HG03571 (cell line): ENCODE data around the gene PRKAG2.
"Not testable (repeated sequence)": the region's sequence is repeated elsewhere in the genome, so short reads cannot be mapped to it uniquely, and the experiment has no call there.

Experiments
- ATAC-seq: cut with Tn5 transposase; IDR thresholded peaks from one replicate; pipeline ENCODE4 v1.9.1; 2021; ENCODE audit not compliant: unreplicated experiment

The PRKAG2 gene

DNA sequence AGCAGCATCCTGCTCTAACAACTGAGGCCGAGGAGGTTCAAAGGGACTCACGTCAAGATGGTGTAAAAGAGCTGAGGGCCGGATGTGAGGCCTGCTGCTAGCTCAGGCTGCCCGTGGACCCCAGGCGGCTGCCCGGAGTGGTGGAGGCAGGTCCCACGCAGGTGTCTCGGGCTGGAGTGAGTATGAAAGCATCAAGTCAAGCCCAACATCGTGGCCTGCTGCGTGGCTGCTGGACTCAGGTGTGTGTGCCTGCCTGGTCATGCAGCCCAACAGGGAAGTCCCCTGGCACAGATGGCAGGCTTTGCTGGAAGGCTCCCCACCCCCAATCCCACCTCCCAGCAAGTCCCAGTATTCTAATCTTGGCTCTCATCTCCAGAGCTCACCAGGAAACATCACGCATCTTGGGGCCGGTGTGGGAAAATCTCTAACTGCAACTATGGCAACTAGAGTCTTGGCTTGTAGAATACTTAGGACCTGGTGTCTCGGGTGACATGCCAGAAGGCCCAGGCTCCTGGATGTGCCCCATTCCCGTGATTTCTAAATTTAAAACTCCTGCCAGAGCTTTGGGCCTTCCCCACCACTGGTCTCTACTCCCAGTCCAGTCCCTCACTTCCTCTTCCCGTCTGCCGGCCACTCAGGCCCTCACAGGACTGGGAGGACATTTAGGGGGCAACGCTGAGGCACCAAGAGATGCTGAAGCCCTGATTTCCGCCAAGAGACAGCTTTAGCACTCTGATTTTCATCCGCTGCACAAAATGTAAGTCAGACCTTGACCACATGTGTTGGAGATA lies 85.9 kb downstream of the PRKAG2 start:
- no peak for ATAC-seq

DNA sequence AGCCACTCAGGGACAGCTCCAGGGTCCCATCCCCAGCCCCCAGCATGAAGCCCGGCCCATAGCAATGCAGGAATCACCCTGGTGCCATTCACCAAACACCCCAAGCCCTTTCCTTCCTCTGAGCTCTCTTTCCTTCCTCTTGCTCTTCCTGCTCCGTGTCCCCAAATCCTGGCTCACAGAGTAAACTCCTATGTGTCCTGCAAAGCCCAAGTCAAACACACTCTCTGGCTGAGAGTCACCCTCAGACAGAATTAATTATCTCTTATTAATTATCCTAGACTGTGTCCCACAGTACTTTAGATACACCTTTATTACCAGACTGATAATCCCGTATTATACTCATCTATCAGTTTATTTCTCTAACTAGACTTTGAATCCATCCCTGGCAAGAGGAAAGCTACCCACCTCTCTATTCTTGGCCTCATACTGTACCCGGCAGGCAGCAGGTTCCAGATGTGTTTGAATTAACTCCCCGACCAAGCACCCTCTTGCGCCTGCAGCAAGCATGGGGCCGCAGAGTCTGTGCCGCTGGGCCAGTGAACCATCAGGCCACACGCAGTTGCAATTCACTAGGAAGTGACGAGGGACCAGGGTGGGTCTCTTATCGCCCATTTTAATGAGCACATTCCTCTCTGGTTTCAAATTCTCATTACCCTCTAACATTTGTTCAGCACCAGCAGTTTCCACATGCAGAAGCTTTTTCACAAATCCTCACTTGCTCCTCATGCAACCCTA lies 86.7 kb downstream of the PRKAG2 start:
- ATAC-seq: no peak

DNA sequence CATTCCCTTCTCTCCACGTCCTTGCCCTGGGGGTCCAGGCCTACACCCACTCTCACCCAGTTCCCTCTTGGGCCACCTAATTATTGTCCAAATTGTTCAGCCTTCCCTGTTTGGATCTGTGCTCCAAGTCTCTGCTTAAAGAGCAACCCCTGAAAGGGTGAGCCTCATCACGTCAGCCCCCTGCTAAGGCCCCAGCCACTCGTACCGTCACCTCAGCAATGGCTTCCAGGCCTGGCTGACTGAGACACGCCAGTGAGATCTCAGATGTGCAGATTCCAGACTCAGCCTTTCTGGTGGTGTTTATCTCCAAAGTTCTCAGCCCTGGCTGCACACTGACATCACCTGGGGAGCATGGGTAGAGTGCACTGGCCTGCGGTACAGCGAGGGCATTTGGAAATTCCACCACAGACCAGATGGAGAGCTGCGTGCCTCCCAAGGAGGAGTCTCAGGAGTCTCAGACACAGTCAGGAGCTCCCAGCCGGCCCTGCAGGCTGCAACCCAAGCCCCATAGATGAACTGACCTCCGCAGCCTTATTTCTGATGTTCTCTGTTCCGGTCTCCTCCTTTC lies 87.5 kb downstream of the PRKAG2 start:
- ATAC-seq: no peak

DNA sequence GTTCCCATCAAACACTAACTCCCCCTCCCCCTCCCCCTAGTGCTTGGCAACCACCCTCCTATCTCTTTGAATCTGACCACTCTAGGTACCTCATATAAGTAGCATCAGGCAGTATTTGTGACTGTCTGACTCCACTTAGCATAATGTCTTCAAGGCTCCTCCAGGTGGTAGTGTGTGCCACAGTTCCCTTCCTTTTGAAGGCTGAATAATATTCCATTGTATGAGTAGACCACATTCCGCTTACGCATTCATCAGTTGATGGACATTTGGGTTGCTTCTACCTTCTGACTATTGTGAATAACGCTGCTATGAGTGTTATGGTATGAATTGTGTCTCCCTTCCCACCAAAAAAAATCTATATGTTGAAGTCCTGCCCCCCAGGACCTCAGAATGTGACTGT lies 89.6 kb downstream of the PRKAG2 start:
- no peak for ATAC-seq

DNA sequence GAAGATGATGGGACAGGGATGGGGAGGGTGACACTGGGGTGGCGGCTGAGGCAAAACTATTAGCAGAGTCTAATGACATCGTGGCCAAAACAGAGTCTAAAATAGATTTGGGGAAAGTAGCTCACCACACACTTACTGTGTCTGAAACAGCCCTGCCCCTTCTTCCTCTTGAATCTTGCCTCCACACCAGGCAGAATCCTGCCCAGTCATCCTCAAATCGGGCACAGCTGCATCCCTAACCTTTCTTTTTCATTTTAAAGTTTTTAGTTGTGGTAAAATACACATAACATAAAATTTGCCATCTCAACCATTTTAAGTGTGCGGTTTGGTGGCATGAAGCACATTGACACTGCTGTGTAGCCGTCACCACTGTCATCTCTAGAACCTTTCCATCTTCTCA lies 90.0 kb downstream of the PRKAG2 start:
- no peak for ATAC-seq

DNA sequence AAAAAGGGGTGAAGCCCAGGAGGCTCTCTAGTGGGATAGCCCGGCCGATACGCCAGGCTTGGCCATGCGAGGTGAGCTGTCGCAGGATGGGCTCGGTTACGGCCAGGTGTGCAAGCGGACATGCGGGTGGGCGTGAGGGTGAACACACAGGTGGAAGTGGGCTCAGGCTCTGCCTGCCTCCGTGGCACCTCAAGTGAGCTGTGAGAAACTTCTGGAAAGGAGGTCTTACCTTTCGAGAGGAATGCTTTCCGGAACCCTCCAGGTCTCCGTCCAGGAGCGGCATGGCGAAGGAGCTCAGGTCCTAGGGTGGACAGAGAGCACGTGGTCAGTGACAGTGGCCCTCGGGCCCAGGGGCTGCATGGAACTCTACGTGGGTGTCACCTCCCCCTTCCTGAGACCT lies 90.7 kb downstream of the PRKAG2 start:
- ATAC-seq: no peak

DNA sequence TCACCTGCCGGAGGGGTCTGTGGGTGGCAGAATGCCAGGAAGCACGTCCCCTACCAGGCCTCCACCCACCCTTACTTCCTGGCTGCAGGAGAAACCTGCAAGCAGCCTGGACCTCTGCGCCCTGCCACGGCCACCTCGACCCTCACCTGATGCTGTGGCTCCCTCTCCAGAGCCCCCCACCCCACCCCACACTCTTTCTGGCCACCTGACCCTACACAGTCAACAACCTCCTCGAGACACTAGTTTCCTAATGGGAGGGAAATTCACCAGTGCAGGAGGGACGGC lies 91.3 kb downstream of the PRKAG2 start:
- no peak for ATAC-seq

DNA sequence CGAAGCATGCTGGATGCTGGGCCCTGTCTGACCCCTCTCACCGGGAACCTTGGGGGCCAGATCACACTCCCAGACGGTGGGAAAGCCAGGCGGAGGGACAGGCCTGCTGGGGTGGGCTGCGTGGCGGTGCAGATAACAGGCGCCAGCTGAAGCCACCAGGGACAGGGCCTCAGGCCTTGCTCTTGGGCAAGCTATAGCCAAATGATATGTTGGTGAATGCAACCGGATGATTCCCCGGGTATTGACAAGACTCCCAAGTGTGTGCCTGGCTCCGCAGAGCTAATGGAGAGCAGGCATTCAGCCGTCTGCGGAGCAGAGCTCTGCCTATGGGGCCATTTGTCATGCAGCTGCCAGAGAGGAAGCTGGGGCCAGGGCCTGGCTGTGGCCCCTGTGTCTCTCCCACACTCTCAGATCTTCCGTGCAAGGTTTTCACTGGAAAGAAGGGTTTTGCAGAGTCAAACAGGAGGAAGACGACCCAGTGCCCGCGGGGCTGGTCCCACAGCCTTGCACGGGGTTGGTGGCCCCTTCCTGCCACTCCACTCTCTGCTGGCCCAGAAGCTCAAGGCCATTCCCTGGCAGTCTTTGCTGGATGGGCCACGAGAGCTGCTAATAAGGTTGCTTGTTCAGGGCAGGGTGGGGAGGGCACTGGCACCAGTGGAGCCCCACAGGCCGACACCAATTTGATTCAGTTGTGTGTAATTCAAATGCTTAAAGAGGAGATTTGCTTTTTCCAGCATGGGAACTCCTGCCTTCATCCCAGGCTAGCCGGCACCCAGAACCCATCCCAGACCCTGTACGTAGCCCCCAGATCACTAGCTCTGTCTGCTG lies 91.8 kb downstream of the PRKAG2 start:
- no peak for ATAC-seq

DNA sequence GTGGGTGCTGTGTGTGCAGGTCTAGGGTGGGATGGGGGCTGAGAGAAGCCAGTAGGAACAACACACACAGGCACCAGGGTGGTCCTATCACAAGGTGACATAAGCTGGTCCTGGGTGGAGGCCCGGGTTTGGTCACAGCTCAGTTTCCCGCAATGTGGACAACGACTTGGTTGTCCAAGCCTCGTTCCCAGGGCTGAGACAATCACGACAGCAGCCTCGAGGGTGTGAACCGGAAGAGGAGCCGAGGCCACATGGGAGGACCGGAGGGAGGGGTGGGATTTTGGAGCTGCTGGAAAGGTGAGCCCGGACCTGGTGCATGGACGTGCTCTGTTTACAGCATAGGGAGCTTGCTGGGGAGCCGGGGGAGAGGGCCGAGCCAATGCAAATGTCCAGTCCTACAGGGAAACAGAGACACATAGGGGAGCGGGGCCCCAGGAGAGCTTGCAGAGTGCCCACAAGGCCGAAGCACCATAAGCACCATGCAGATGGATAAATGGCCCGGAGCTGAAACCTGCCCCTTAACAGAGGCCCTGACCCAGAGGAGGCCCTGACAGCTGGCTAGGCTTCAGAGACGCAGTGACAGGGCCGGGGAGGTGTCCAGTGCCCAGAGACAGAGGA lies 92.8 kb downstream of the PRKAG2 start:
- ATAC-seq: no peak

DNA sequence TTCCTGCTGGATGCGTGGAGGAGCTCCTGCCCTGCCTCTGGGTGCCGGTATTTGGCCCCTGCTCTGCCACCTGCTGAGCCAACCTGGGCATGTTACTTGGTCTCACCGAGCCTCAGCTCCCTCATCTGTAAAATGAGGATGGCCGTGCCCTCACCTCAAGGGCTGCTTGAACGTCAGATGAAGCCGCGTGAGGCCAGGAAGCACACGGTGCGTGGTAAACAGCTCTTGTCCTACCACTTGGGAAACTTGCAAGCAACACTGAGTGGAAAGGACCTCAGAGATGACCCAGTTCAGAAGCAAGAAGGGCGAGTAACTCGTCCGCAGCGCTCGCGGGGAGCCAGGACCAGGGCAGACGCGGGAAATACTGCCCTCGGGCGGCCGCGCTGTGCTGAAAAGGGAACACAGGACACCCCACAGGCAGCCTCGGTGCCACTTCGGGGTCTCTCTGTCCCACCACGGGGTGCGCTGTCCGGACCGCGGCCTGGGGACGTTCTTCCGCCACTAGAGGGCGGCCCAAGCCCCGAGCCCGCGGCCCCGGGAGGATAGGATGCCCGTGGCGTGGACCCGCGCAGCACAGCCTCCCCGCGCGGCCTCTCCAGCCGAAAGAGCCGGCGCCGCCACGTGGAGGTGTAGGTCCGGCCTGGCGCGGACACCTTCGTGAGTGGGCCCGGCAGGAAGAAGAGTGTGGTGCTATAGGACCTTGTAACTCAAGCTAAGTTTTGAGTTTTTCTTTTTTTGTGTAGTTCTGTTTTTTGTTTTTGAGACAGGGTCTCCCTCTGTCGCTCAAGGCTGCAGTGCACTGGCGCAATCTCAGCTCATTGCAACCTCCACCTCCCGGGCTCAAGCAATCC lies 94.1 kb downstream of the PRKAG2 start:
- peak; percentile 73 for ATAC-seq

DNA sequence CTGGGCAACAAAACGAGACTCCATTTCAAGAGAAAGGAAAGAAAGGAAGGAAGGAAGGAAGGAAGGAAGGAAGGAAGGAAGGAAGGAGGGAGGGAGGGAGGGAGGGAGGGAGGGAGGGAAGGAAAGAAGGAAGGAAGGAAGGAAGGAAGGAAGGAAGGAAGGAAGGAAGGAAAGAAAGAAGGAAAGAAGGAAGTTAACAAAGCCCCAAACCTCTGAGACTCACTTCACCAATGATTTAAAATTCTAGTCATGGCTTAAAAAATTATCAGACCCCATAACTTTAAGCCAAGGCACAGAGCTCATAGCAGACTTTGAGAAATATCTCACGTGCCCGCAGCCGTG lies 94.7 kb downstream of the PRKAG2 start:
- ATAC-seq: not testable (repeated sequence)

DNA sequence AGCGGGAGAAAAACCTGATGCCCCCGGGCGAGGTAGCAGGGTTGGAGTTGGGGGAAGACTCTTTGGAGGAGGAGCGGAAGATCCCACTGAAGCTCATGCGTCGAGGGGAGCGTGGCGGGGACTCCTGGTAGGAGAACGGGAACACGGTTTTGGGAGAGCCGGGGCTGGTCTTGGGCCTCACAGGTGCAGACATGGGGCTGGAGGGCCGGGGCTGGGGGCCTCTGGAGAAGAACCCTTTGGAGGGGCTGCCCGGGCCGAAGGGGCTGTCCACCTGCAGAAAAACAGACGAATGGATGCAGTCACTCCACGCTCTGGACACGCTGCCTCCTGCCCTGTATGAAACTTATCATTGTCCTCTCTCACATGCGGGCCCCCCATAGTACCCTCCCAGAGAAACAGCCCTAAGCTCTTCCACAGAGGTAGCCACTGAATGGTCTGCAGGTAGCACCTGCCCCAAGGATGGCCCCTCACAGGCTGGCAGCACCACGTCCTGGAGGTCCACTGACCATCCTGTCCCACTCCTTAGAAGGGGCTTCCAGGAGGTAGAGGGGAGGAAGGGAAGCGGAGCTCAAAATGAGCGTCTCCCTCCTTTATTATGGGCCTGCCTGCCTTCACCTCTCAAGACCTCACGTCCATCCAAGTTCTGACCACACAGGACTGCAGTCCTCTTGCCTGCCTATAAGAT lies 95.6 kb downstream of the PRKAG2 start:
- no peak for ATAC-seq

DNA sequence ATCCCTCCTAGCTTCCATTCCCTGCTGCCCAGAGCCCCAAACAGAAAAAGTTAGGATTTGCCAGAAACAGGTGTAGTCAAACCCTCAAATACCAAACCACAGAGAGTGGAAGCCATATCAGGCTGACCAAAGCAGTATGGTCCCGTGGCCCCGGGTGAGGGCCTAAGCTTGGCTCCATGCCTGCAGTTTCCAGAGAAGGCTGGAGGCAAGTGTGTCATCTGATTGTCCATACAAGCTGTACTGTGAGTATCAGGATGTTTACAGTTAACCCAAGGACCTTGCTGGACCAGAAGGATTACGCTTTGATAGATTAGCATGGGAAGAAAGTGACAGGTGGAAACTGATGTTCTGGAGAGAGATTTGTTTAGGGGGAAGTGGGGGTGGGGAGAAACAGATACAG lies 96.3 kb downstream of the PRKAG2 start:
- ATAC-seq: no peak

DNA sequence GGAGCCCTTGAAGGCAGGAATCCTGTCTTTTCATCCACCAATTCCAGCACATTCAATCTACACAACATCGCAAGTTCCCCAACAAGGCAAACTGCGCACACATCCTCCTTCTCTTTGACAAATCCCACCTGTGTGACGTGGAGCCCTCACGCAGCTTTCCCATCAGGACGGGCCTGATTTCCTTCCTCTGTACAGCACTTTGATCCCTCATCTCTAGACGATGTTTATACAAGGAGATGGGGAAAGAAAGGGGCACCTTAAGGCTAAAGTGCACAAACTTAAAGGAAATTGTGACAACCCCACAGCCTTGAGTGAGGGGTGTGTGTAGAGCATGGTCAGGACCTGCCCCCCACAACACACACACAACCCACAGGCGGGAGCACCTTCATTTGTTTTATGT lies 97.2 kb downstream of the PRKAG2 start:
- no peak for ATAC-seq

DNA sequence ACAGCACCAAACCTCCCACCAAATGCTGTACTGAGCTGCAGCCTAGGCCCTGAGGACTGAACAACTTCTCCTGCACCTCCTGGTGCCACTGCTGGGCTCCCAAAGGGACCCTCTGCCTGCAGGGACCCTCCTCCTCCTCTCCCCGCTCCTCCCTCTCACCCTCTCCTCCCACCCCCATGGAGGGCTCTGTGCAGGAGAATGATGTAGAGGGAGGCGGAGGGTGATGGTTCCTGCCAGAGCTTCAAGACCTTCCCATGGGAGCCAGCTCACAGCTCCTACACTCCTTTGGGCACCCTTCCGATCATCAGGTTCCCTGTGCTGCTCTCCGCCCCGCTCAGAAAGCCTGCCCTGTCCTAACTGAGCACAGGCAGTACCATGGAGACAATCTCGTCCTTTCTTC lies 97.7 kb downstream of the PRKAG2 start:
- no peak for ATAC-seq

DNA sequence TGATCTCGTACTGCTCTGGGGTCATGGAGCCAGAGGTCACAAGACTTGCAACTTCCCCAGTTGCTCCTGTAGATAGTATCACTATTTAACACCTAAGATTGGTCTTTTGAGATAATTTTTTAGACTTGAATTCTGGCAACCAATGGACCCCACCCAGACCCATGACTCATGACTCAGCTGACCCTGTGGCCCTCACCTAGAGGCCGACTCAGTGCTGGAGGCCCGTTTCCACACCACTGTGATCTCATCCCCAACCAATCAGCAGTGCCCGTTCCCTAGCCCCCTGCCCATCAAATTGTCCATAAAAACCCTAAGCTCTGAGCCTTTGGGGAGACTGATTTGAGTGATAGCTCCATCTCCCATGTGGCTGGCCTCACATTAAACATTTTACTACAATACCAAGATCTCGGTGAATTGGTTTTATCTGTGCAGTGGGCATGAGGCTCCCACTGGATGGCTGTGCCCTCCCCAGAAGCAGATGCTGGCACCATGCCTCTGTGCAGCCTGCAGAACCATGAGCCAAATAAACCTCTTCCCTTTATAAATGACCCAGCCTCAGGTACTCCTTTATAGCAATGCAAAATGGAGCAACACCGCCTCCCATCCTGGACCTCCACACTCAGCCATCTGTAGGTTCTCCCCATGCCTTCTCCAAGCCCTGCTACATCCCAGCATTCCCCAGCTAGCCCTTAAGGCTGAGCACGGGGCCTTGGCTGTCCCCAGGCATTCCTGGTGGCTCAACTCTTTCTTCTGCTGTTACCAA lies 98.8 kb downstream of the PRKAG2 start:
- ATAC-seq: no peak

DNA sequence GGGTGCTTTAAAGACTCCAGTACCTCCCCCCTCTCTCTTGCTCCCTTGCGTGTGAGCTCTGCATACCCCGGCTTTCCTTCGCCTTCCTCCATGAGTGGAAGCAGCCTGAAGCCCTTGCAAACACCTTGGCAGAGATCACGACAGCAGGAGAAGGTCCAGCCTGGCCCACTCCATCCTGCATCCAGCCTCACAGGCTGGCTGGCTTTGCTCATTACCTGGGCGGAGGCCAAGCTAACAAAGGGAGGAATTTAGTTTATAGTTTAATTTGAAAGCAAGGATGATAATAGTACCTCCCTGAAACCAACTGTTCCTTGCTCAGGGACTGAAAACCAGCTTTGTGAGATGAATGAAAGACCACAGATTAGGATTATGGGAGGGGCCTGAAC lies 99.4 kb downstream of the PRKAG2 start:
- ATAC-seq: no peak

DNA sequence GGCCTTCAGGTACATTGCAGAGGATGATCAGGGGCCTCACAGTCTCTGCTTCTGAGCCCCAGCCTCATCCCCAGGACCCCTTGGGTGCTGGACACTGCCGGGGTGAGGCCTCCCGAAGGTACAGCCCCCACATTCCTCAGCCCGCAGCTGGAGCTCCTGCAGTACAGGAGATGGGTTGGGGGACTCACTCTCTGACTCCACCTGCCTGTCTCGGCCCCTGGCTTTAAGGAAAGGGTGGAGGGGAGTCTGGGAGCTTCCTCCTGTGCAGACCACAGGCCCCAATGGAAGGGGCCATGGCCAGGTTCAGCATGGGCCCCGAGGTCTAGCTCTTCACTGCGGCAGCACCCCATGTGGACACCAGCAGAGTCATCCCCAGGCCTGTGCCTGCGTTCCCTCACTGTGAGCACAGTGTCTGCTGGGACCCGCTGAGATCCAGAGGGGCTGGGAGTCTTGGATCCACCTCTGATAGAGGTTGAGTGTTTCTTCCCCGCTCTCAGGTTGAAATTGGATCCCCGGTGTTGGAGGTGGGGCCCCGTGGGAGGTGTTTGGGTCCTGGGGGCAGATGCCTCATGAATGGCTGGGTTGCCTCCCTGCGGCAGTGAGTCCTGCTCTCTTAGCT lies 99.9 kb downstream of the PRKAG2 start:
- ATAC-seq: no peak

DNA sequence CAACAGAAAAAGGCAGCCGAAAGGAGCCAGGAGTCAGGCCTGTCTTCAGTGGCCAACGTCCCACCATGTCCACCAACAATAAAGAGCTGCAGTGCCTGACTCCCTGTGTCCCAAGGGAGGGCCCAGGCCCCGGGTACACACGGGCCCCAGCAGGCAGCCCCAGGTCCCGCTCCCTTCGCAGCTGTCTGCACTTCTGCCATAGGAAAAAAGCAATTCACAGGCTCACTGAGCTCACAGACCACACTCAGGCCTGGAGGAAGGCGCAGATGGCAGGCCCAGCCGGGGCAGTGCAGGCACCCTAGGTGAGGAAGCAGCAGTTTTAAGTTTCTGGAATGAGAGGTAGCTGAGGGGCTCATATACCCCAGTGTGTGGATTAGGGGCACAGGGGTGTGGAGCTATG lies 100.5 kb downstream of the PRKAG2 start:
- no peak for ATAC-seq
